ENCODE data around the gene PRKN.

DNA sequence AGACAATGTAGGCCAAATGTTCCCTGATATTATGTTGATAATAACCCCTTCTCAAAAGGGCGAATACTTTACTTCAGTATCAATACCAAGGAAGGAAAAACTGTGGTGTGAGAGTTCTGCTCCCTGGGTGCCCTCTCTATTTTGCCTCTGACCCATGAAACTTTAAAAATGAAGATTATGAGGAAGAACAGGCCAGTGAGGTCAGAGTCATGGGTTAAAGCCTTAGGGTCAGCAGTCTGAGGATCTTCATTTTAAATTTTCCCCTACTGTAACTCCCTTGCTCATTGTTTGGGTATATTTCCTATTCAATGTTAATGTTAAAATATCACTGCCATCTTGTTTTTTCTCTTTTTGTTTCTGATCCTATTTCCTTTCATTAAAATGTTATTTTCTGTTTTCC, 47.9 kb downstream of the PRKN start:
- TF ChIP-seq, protein P1, sequence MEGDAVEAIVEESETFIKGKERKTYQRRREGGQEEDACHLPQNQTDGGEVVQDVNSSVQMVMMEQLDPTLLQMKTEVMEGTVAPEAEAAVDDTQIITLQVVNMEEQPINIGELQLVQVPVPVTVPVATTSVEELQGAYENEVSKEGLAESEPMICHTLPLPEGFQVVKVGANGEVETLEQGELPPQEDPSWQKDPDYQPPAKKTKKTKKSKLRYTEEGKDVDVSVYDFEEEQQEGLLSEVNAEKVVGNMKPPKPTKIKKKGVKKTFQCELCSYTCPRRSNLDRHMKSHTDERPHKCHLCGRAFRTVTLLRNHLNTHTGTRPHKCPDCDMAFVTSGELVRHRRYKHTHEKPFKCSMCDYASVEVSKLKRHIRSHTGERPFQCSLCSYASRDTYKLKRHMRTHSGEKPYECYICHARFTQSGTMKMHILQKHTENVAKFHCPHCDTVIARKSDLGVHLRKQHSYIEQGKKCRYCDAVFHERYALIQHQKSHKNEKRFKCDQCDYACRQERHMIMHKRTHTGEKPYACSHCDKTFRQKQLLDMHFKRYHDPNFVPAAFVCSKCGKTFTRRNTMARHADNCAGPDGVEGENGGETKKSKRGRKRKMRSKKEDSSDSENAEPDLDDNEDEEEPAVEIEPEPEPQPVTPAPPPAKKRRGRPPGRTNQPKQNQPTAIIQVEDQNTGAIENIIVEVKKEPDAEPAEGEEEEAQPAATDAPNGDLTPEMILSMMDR (IDR thresholded peaks at IDR 0.05; ENCODE audit: poor library complexity): no peak
- TF ChIP-seq EZH2 (IDR thresholded peaks at IDR 0.05; ENCODE audit: borderline replicate concordance) (no peak), EZH2phosphoT487 (IDR thresholded peaks at IDR 0.05; ENCODE audit: low read depth, severe bottlenecking, unreplicated experiment) (no peak)
